NCI-H2196 (cell line): ENCODE data around the gene SOAT1.
"Not testable (repeated sequence)": the region's sequence is repeated elsewhere in the genome, so short reads cannot be mapped to it uniquely, and the experiment has no call there.

ENCODE experiments used
- DNase-seq: peaks from one replicate; lab custom pipeline; 2025; ENCODE audit not compliant: unreplicated experiment; lab: John Stamatoyannopoulos, UW

Gene SOAT1

DNA sequence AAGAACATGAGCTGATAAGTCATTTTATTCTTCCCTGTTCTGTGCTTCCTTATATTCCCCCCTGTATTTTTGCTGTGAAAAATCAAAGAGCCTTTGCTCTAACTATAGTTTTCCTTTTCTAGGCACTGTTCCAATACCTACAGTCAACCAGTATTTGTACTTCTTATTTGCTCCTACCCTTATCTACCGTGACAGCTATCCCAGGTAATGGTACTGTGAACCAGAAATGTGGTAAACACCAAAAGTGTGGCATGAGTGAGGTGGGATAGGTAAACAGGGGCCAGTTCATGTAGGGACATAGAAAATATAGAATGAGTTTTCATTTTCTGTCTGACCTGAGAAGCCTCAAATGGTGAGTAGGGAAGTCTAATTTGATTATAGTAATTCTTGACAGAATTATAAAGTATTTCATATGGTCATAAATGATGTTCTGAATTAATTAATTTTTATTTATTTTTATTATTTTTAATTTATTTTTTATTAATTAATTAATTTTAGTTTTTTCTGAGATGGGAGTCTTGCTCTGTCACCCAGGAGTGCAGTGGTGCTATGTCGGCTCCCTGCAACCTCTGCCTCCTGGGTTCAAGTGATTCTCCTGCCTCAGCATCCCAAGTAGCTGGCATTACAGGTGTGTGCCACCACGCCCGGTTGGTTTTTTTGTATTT is 49.3 kb downstream of the SOAT1 start:
- no peak for DNase-seq

DNA sequence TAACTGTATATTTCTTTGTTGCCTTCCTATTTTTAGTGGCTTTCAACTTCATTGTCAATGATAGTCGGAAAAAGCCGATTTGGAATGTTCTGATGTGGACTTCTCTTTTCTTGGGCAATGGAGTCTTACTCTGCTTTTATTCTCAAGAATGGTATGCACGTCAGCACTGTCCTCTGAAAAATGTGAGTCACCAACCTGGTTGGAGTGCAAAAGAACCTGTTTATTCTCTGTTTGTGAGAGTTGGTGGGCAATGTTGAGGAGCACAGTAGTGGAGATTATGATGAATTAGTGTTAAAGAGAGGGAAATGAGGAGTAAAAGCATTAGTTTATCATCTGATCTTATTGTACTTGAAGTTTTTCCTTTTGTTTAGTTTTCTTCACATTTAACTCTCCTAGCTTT is 57.7 kb downstream of the SOAT1 start:
- DNase-seq = no peak

DNA sequence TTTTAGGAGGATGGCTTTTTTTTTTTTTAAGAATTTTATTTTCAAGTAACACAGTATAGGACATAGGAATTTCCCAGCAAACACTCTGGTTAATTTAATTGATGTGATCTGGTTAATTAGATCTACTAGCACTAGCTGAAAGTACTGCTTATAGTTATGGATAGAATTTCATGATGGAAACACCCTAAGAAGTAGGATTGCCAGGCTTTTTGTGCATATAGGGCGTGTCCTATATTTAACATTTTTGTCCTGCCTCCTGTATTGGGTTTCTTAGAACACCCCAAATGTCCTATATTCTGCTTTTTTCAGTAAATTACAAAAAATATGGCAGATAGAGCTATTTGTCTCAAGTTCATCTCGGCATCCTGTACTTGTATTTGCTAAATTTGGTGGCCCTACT is 58.6 kb downstream of the SOAT1 start:
- DNase-seq = no peak

GRCh38 chr1:179353546-179353945 is 59.9 kb downstream of the SOAT1 start:
- no peak for DNase-seq

DNA sequence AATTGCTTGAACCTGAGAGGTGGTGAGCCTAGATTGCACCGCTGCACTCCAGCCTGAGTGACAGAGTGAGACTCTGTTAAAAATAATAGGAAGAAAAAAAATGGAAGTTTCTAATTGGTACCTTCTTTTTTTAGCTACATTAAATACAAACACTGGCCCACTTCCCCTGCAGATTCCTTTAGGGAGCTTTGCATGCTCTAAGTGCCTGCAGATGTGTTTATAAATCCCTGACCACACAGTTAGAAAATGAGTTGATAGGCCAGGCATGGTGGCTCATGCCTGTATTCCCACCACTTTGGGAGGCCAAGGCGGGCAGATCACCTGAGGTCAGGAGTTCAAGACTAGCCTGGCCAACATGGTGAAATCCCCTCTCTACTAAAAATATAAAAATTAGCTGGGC is 68.0 kb downstream of the SOAT1 start:
- not testable (repeated sequence) for DNase-seq

DNA sequence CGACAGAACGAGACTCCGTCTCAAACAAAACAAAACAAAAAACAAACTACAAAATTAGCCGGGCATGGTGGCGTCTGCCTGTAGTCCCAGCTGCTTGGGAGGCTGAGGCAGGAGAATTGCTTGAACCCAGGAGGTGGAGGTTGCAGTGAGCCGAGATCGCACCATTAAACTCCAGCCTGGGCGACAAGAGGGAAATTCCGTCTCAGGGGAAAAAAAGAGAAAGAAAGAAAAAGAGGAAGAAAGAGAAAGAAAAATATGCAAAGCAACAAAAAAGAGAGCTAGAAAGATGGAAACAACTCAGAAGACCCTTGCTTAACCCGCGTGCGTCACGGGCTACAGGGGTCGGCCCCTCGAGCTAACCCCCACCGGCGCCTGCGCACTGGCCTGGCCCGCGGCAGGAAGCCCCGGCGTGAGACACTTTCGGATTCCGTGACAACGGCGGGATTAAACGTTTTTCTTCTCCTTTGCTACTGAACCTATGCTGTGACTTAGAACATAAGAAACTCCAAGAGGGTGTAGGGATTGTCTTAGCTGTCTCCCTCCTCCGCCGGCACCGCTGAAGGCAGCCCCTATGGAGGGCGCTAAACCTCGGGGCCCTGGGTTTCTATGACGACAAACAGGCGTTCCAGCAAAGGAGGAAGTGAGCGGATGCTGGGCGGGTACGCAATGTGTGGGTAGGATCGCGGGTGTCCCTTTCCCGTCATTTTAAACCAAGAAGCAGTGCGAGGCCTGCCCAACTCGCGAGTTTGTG is 71.9 kb downstream of the SOAT1 start, which contains the start of gene AXDND1:
AXDND1 (plus strand) TSS at position 630 of the 751 bp plus-strand sequence. CDS start 539 bp downstream, outside the sequence.
- peak; percentile 79 for DNase-seq

DNA sequence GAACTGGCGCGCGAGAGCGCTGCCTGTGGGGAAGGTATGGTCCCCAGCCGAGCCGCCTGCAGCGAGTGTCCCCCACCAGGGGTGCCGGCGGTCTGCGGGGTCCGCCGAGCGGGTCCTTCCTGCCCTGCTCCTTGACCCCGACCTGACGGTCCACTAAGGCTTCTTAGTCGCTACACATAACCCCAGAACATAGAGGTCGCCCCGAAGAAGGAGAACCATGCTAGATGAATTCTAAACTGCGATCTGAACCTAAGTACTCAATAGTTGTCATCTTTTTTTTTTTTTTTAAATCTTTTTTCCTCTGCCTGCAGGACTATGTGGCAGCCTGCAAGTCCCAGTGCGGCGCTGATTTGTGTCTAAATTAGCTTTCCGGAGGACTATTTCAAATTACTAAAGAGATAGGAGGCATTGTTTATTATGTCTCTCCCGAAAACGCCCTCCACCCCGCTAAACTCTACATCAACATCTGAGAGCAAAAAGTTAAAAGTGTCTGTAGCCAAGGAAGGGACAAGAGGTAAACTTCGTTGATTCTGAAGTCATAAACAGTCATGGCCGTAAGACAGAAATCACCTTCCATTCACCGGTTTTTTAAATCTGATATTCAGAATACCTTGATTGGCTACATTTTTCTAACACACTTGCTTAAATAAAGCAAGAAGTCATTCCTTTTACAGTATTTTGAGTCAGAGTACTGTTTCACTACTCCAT is 72.7 kb downstream of the SOAT1 start:
- DNase-seq = no peak

- peak; percentile 74 for DNase-seq
These were observed 76.2 kb downstream of the SOAT1 start for GRCh38 chr1:179369751-179370341.

- no peak for DNase-seq
These were observed 78.6 kb downstream of the SOAT1 start for GRCh38 chr1:179372160-179372559.

- DNase-seq = no peak
These were observed 82.6 kb downstream of the SOAT1 start for GRCh38 chr1:179376223-179376622.

DNA sequence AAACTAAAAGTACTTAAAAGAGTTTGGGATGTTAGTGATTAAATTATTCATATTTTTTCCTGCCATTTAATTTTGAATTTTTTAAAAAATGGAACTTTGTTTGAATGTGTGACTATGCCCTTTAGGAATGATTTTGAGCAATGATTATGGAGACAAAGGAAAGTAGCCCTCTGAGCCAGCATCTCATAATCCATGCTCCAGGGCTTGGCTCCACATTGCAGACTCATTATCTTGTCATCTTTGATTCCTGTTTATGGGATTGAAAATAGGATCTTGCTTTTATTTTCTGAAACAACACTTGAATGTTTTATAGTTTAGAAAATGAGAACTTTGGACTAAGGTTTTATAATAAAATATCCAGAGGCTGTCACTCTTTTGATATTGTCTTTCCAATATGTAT is 86.7 kb downstream of the SOAT1 start:
- DNase-seq = no peak

DNA sequence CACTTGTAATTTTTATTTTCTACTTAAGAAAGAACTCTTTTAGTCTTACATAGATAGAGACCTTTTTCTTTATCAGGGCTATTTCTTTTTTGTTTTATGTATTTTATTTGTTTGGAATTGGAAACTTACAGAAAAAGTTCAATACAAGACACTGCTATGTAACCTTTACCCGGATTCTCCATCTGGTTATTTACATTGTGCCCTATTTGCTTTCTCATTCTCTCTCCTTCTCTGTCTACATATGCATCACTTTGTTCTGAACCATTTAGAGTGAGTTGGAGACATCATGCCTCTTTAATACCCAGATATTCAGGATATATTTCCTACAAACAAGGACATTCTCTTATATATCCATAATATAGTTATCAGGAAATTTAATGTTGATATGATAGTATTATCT is 90.4 kb downstream of the SOAT1 start:
- DNase-seq = no peak

- no peak for DNase-seq
These were observed 91.9 kb downstream of the SOAT1 start for GRCh38 chr1:179385510-179385909.

- no peak for DNase-seq
These were observed 100.1 kb downstream of the SOAT1 start for GRCh38 chr1:179393721-179394120.

- DNase-seq = not testable (repeated sequence)
These were observed 105.8 kb downstream of the SOAT1 start for GRCh38 chr1:179399399-179399798.
